GM12878 (cell line): ENCODE results near the gene CYSRT1. TPM values are rescaled to one million over a fixed set of nuclear protein-coding genes. Genes with fewer than 3 reads are reported as not detected.

ENCODE experiments used
- ATAC-seq: fragments of 200-7000 bp; cut with Tn5 transposase; 3 replicates; pipeline ENCODE4 v1.9.1; 2020; ENCODE audit warnings: mild to moderate bottlenecking, moderate library complexity
- BruUV-seq: library from RNA; stranded (reverse); fragments of 400-500 nt; replicated peaks from 2 replicates; lab custom pipeline; 2021; lab: Mats Ljungman, UMichigan
- CTCF ChIA-PET: fragments of 300-600 bp; sonication (Branson Sonifier 250); formaldehyde crosslinking; extraction: SDS; loops from one replicate; lab custom pipeline; 2021; ENCODE audit warnings: inconsistent platforms; lab: Yijun Ruan, JAX
- POLR2A ChIA-PET: fragments of 350-600 bp; formaldehyde crosslinking; extraction: SDS; loops from one replicate; lab custom pipeline; 2021; ENCODE audit warnings: inconsistent platforms; lab: Charles Lee
- RAD21 ChIA-PET: fragments of 300-600 bp; sonication (Branson Sonifier 250); formaldehyde crosslinking; loops from one replicate; lab custom pipeline; 2023; ENCODE audit warnings: antibody characterized with exemption; ENCODE audit not compliant: unreplicated experiment; lab: Charles Lee
- SMC1A ChIA-PET: fragments of 300-600 bp; sonication (Branson Sonifier 250); formaldehyde crosslinking; loops from one replicate; lab custom pipeline; 2023; ENCODE audit not compliant: unreplicated experiment, uncharacterized antibody; lab: Charles Lee
- DNase-seq: peaks from one replicate; pipeline ENCODE4 v3.0.0-alpha.2; 2011; ENCODE audit warnings: low read depth, low spot score
- FAIRE-seq: peaks from 3 replicates; lab custom pipeline; 2011; peaks lifted over from hg19 to GRCh38; lab: Jason Lieb, UNC
- H2AFZ ChIP-seq: 2 replicates; pipeline ENCODE4 v1.6.0; 2011; ENCODE audit warnings: low read depth, low read length, control low read depth; ENCODE audit not compliant: control insufficient read depth
- H3K27ac ChIP-seq: 2 replicates; pipeline ENCODE4 v1.5.1; 2011; ENCODE audit warnings: control low read depth; ENCODE audit not compliant: control insufficient read depth, insufficient read depth
- H3K27me3 ChIP-seq, 2 experiments: replicated peaks in 1 of 2; 2 replicates each; pipeline versions ENCODE4 v1.6.0 to v1.6.1; 2011; ENCODE audit warnings: low read length in 1 of 2; ENCODE audit not compliant: control insufficient read depth in 2 of 2, insufficient read depth in 2 of 2
- H3K36me3 ChIP-seq, 2 experiments: 2 replicates each; pipeline ENCODE4 v1.5.1; 2011; ENCODE audit warnings: low read length in 1 of 2; ENCODE audit not compliant: control insufficient read depth in 2 of 2, insufficient read depth in 2 of 2
- H3K4me1 ChIP-seq: 2 replicates; pipeline ENCODE4 v1.6.1; 2011; ENCODE audit warnings: mild to moderate bottlenecking, low read length, moderate library complexity, mixed read lengths; ENCODE audit not compliant: control insufficient read depth, insufficient read depth
- H3K4me2 ChIP-seq: 2 replicates; pipeline ENCODE4 v1.6.0; 2011; ENCODE audit warnings: control low read depth; ENCODE audit not compliant: control insufficient read depth, insufficient read depth
- H3K4me3 ChIP-seq: fragments of 200-600 bp; sonication (generic); 2 replicates; pipeline ENCODE4 v1.5.1; 2016
- H3K79me2 ChIP-seq: 2 replicates; pipeline ENCODE4 v1.6.0; 2011; ENCODE audit warnings: low read length; ENCODE audit not compliant: control insufficient read depth, insufficient read depth
- H3K9ac ChIP-seq: 2 replicates; pipeline ENCODE4 v1.8.0; 2011; ENCODE audit warnings: low read length, control low read depth, mixed read lengths; ENCODE audit not compliant: control insufficient read depth, insufficient read depth
- H3K9me3 ChIP-seq: replicated peaks from 3 replicates; pipeline ENCODE4 v1.5.1; 2011; ENCODE audit warnings: mild to moderate bottlenecking, low read length; ENCODE audit not compliant: control insufficient read depth, insufficient read depth
- H4K20me1 ChIP-seq: 2 replicates; pipeline ENCODE4 v1.6.0; 2011; ENCODE audit not compliant: control insufficient read depth, insufficient read depth
- CBFB ChIP-seq: IDR thresholded peaks from 2 replicates; pipeline ENCODE4 v1.6.1; 2016; ENCODE audit warnings: antibody characterized with exemption, low read depth
- CBX5 ChIP-seq: sonication (generic); IDR thresholded peaks from 2 replicates; pipeline ENCODE4 v1.6.1; 2016; ENCODE audit warnings: low read depth, moderate library complexity, mild to moderate bottlenecking, inconsistent platforms
- IRF5 ChIP-seq: fragments of 450-650 bp; IDR thresholded peaks from 2 replicates; pipeline ENCODE4 v1.6.1; 2017; ENCODE audit warnings: borderline replicate concordance
- LARP7 ChIP-seq: fragments of 450-650 bp; IDR thresholded peaks from 2 replicates; pipeline ENCODE4 v1.6.1; 2017; ENCODE audit warnings: mild to moderate bottlenecking
- MEF2B ChIP-seq: fragments of 450-650 bp; IDR thresholded peaks from 2 replicates; pipeline ENCODE4 v1.6.1; 2018; ENCODE audit warnings: mild to moderate bottlenecking, moderate library complexity; ENCODE audit not compliant: partially characterized antibody, poor library complexity, severe bottlenecking
- MTA3 ChIP-seq: IDR thresholded peaks from 2 replicates; pipeline ENCODE4 v1.6.1; 2012; ENCODE audit warnings: low read length, inconsistent platforms, borderline replicate concordance
- RBBP5 ChIP-seq: fragments of 200-600 bp; sonication (generic); conservative IDR thresholded peaks from 2 replicates; pipeline ENCODE4 v1.6.1; 2016
- RELA ChIP-seq: fragments of 450-650 bp; IDR thresholded peaks from 2 replicates; pipeline ENCODE4 v1.8.0; 2014; ENCODE audit warnings: borderline replicate concordance; ENCODE audit not compliant: partially characterized antibody
- SIN3A ChIP-seq: IDR thresholded peaks from 2 replicates; pipeline ENCODE4 v1.6.1; 2012; ENCODE audit warnings: low read depth, low read length, improper control_type of control experiment
- YBX1 ChIP-seq: fragments of 450-650 bp; IDR thresholded peaks from 2 replicates; pipeline ENCODE4 v1.6.1; 2016; ENCODE audit warnings: antibody characterized with exemption
- ZNF24 ChIP-seq: fragments of 450-650 bp; IDR thresholded peaks from 2 replicates; pipeline ENCODE4 v1.6.1; 2017; ENCODE audit warnings: antibody characterized with exemption, mild to moderate bottlenecking
- ZNF622 ChIP-seq: fragments of 450-650 bp; IDR thresholded peaks from 2 replicates; pipeline ENCODE4 v1.6.1; 2017; ENCODE audit warnings: mild to moderate bottlenecking, inconsistent platforms
- ZNF687 ChIP-seq: fragments of 450-650 bp; IDR thresholded peaks from 2 replicates; pipeline ENCODE4 v1.6.1; 2017; ENCODE audit warnings: mild to moderate bottlenecking, moderate library complexity
- WGBS: methylation state at CpG from one replicate; pipeline ENCODE4 v1.1.6; 2016; ENCODE audit warnings: low lambda C conversion rate; ENCODE audit not compliant: insufficient replicate concordance, insufficient coverage; ENCODE audit errors: missing lambda C conversion rate; 5-methylcytosine and 5-hydroxymethylcytosine counted together
- in situ Hi-C: fragments of 300-500 bp; cut with MboI; formaldehyde crosslinking; loops from 9 replicates; pipeline ENCODE4 v1.14.3; 2018; ENCODE audit warnings: mixed read lengths
- intact Hi-C: fragments of 100-400 bp; cut with micrococcal nuclease; formaldehyde crosslinking; loops from one replicate; pipeline ENCODE4 v1.14.2; 2022; ENCODE audit not compliant: unreplicated experiment
- polyA plus RNA-seq, 11 experiments: library from polyadenylated mRNA; depleted of rRNA in 4 of 11; unstranded in 6 of 11; stranded (reverse) in 5 of 11; fragments of >200 nt; fragmentation: Nextera tagmentation in 4 of 11; fragmentation: Illumina TruSeq in 1 of 11; extraction: Ambion mirVana in 4 of 11; extraction: Trizol in 1 of 11; gene quantifications; 1 replicate in 1 of 11; 2 replicates in 10 of 11; pipeline versions ENCODE4 v1.2.1 to v1.2.3, GENCODE V29; 2011 to 2016; ENCODE audit warnings: inconsistent platforms in 2 of 11, missing spikeins in 2 of 11, low read depth in 1 of 11
- total RNA-seq, 4 experiments: library from RNA; depleted of rRNA in 3 of 4; stranded (reverse); fragments of >200 nt in 3 of 4; fragmentation: Illumina TruSeq in 1 of 4; extraction: Trizol in 1 of 4; gene quantifications; 2 replicates each; pipeline versions ENCODE4 v1.2.1 to v1.2.3, GENCODE V29; 2013 to 2021
- TF ChIP-seq, protein P1 (sequence below): IDR thresholded peaks from 2 replicates; pipeline ENCODE4 v1.6.1; 2011; ENCODE audit warnings: borderline replicate concordance, low read depth, mild to moderate bottlenecking, moderate library complexity, mixed read lengths, low read length; ENCODE audit not compliant: insufficient read depth; ENCODE audit errors: extremely low read length
- TF ChIP-seq, protein P2 (sequence below): fragments of 450-650 bp; IDR thresholded peaks from 2 replicates; pipeline ENCODE4 v1.6.1; 2017; ENCODE audit warnings: antibody characterized with exemption, mild to moderate bottlenecking, moderate library complexity

CYSRT1 gene
- total and polyA plus RNA-seq, 10 of the 15 experiments (the other 5 are each of a cell fraction or from before 2014, with no cell fraction given): 0.24 to 3.6 (median 0.97) TPM; not detected in 1

DNA sequence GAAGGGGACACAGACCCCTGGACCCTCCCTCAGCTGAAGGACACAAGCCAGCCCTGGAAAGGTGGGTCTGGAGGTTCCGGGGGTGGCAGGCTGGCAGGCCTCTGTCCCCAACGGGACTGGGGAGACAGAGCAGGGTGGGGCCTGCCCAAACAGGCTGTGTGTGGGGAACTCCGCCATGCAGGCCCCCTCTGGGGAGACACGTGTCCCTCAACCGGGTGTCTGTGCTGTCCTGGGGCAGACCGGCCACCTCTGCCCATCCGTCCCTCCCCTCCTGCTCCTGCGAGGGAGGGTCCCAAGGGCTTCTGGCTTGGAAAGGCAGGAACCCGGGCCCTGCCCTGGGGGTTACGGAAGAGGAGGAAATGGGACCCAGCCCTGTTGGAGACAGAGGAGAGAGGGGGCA is 7.1 kb downstream of the CYSRT1 start:
- 26% methylated on average over 10 of the region's 10 CpGs for WGBS
- in situ Hi-C loops: no loop called here
- FAIRE-seq (no peak), DNase-seq (no peak), ATAC-seq (no peak)
- CTCF ChIA-PET: no interaction called here
- Histone ChIP-seq H3K27me3 (no peaks in the 10 kb centered on the region), H3K9me3 (no peaks in the 10 kb centered on the region), H3K4me3 (no peak overlapping the region), H3K4me1 (peaks cover 11% of the 10 kb centered on the region), H4K20me1 (no peaks in the 10 kb centered on the region), H3K9ac (no peak overlapping the region), H3K27ac (no peak overlapping the region), H3K36me3 (no peaks in the 10 kb centered on the region), H3K79me2 (no peaks in the 10 kb centered on the region), H2AFZ (no peak overlapping the region), H3K4me2 (no peak overlapping the region)
- intact Hi-C loops: no loop called here
- BruUV-seq: no TSS peak
- SMC1A ChIA-PET: no interaction called here
- POLR2A ChIA-PET: no interaction called here
- RAD21 ChIA-PET: no interaction called here
- TF ChIP-seq SIN3A (no peak), ZNF24 (no peak), YBX1 (no peak), LARP7 (no peak), MEF2B (no peak), RELA (no peak), MTA3 (no peak), RBBP5 (no peak), ZNF687 (no peak), IRF5 (no peak), CBFB (no peak), CBX5 (no peak), ZNF622 (no peak)
- TF ChIP-seq, protein P1, sequence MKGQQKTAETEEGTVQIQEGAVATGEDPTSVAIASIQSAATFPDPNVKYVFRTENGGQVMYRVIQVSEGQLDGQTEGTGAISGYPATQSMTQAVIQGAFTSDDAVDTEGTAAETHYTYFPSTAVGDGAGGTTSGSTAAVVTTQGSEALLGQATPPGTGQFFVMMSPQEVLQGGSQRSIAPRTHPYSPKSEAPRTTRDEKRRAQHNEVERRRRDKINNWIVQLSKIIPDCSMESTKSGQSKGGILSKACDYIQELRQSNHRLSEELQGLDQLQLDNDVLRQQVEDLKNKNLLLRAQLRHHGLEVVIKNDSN: no peak
- TF ChIP-seq, protein P2, sequence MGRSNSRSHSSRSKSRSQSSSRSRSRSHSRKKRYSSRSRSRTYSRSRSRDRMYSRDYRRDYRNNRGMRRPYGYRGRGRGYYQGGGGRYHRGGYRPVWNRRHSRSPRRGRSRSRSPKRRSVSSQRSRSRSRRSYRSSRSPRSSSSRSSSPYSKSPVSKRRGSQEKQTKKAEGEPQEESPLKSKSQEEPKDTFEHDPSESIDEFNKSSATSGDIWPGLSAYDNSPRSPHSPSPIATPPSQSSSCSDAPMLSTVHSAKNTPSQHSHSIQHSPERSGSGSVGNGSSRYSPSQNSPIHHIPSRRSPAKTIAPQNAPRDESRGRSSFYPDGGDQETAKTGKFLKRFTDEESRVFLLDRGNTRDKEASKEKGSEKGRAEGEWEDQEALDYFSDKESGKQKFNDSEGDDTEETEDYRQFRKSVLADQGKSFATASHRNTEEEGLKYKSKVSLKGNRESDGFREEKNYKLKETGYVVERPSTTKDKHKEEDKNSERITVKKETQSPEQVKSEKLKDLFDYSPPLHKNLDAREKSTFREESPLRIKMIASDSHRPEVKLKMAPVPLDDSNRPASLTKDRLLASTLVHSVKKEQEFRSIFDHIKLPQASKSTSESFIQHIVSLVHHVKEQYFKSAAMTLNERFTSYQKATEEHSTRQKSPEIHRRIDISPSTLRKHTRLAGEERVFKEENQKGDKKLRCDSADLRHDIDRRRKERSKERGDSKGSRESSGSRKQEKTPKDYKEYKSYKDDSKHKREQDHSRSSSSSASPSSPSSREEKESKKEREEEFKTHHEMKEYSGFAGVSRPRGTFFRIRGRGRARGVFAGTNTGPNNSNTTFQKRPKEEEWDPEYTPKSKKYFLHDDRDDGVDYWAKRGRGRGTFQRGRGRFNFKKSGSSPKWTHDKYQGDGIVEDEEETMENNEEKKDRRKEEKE: no peak
